H7 (cell line): Measurements from ENCODE around the gene CLN5. TPM values are rescaled to one million over a fixed set of nuclear protein-coding genes. Genes with fewer than 3 reads are reported as not detected.
"Not testable (repeated sequence)": the region's sequence is repeated elsewhere in the genome, so short reads cannot be mapped to it uniquely, and the experiment has no call there.

Experiments
- DNase-seq: peaks from one replicate; pipeline ENCODE4 v3.0.0; 2012
- H3K27me3 ChIP-seq: 2 replicates; pipeline ENCODE4 v1.6.0; 2011; ENCODE audit warnings: mild to moderate bottlenecking, low read length; ENCODE audit not compliant: control insufficient read depth, insufficient read depth
- H3K36me3 ChIP-seq: replicated peaks from 2 replicates; pipeline ENCODE4 v1.5.1; 2011; ENCODE audit warnings: low read length; ENCODE audit not compliant: control insufficient read depth, insufficient read depth
- H3K4me3 ChIP-seq: 2 replicates; pipeline ENCODE4 v1.5.1; 2011; ENCODE audit warnings: low read depth, mild to moderate bottlenecking, control low read depth, low read length, moderate library complexity; ENCODE audit not compliant: insufficient read depth
- total RNA-seq: library from RNA; depleted of rRNA; stranded (reverse); fragments of >200 nt; shearing (Covaris generic); gene quantifications from 2 replicates; pipeline ENCODE4 v1.2.3, GENCODE V29; 2014

Gene CLN5
- total RNA-seq, 1 experiment from 2014 or later: 7.8 TPM

GRCh38 chr13:76993473-76993872 lies 1.6 kb downstream of the CLN5 start:
- Histone ChIP-seq H3K36me3 (no peaks in the 10 kb centered on the region), H3K27me3 (no peaks in the 10 kb centered on the region), H3K4me3 (no peak overlapping the region)
- no peak for DNase-seq

GRCh38 chr13:76994281-76994680 lies 2.4 kb downstream of the CLN5 start:
- Histone ChIP-seq H3K27me3 (no peaks in the 10 kb centered on the region), H3K4me3 (no peak overlapping the region), H3K36me3 (no peaks in the 10 kb centered on the region)
- no peak for DNase-seq

- DNase-seq: no peak
- Histone ChIP-seq H3K27me3 (no peaks in the 10 kb centered on the region), H3K4me3 (no peak overlapping the region), H3K36me3 (no peaks in the 10 kb centered on the region)
Observed at GRCh38 chr13:77000475-77000874, 8.6 kb downstream of the CLN5 start.

GRCh38 chr13:77001540-77001939 lies 9.7 kb downstream of the CLN5 start:
- Histone ChIP-seq H3K36me3 (no peaks in the 10 kb centered on the region), H3K4me3 (no peak overlapping the region), H3K27me3 (no peaks in the 10 kb centered on the region)
- no peak for DNase-seq

- Histone ChIP-seq H3K4me3 (no peak overlapping the region), H3K27me3 (no peaks in the 10 kb centered on the region), H3K36me3 (no peaks in the 10 kb centered on the region; the same call in 1 of the 2 replicates)
- DNase-seq: no peak
Observed at GRCh38 chr13:77001963-77002587, 10.2 kb downstream of the CLN5 start.

- peak; percentile 14 for DNase-seq
- no peaks in the 10 kb centered on the region for H3K27me3 ChIP-seq
- H3K4me3 ChIP-seq: no peak overlapping the region
- peaks cover 1% of the 10 kb centered on the region; the same call in 1 of the 2 replicates for H3K36me3 ChIP-seq
Observed at GRCh38 chr13:77002590-77003190, 10.8 kb downstream of the CLN5 start.

GRCh38 chr13:77008337-77008736 lies 16.5 kb downstream of the CLN5 start:
- not testable (repeated sequence) for H3K4me3 ChIP-seq, H3K36me3 ChIP-seq, DNase-seq, H3K27me3 ChIP-seq

- H3K27me3 ChIP-seq: no peaks in the 10 kb centered on the region
- H3K36me3 ChIP-seq: peaks cover 3% of the 10 kb centered on the region
- H3K4me3 ChIP-seq: no peak overlapping the region
- no peak for DNase-seq
Observed at GRCh38 chr13:77009011-77009410, 17.1 kb downstream of the CLN5 start.

GRCh38 chr13:77009719-77010118 lies 17.8 kb downstream of the CLN5 start:
- not testable (repeated sequence) for H3K4me3 ChIP-seq, H3K27me3 ChIP-seq, DNase-seq, H3K36me3 ChIP-seq

- no peak for DNase-seq
- Histone ChIP-seq H3K27me3 (no peaks in the 10 kb centered on the region), H3K36me3 (peaks cover 6% of the 10 kb centered on the region), H3K4me3 (no peak overlapping the region)
Observed at GRCh38 chr13:77013853-77014542, 22.1 kb downstream of the CLN5 start.

GRCh38 chr13:77014906-77015685 lies 23.2 kb downstream of the CLN5 start:
- no peak for DNase-seq
- peaks cover 6% of the 10 kb centered on the region for H3K36me3 ChIP-seq
- H3K27me3 ChIP-seq: no peaks in the 10 kb centered on the region
- H3K4me3 ChIP-seq: no peak overlapping the region

GRCh38 chr13:77016251-77016812 lies 24.5 kb downstream of the CLN5 start:
- no peak for DNase-seq
- Histone ChIP-seq H3K36me3 (peaks cover 6% of the 10 kb centered on the region), H3K27me3 (no peaks in the 10 kb centered on the region), H3K4me3 (no peak overlapping the region)

GRCh38 chr13:77016888-77017623 lies 25.2 kb downstream of the CLN5 start:
- no peak for DNase-seq
- Histone ChIP-seq H3K36me3 (peaks cover 6% of the 10 kb centered on the region), H3K4me3 (no peak overlapping the region), H3K27me3 (no peaks in the 10 kb centered on the region)

- no peak for DNase-seq
- Histone ChIP-seq H3K36me3 (0 out of 2 replicates have a peak, but pooled peaks cover 4% of the 10 kb centered on the region), H3K27me3 (no peaks in the 10 kb centered on the region), H3K4me3 (no peak overlapping the region)
Observed at GRCh38 chr13:77019756-77020155, 27.9 kb downstream of the CLN5 start.
